Epithelial cell of esophagus (primary cell): Measurements from ENCODE around the gene ULK4.

Experiments
- DNase-seq: peaks from one replicate; pipeline ENCODE4 v3.0.0; 2010; ENCODE audit warnings: low read depth
- H3K4me3 ChIP-seq: 2 replicates; pipeline ENCODE4 v1.5.1; 2011; ENCODE audit warnings: mild to moderate bottlenecking, low read length, control low read depth
- TF ChIP-seq, protein P1 (sequence below): IDR thresholded peaks from 2 replicates; pipeline ENCODE4 v1.5.1; 2011; ENCODE audit warnings: low read depth, mild to moderate bottlenecking, low read length, control low read depth, inconsistent platforms; ENCODE audit not compliant: insufficient read depth; ENCODE audit errors: missing control alignments

The ULK4 gene

DNA sequence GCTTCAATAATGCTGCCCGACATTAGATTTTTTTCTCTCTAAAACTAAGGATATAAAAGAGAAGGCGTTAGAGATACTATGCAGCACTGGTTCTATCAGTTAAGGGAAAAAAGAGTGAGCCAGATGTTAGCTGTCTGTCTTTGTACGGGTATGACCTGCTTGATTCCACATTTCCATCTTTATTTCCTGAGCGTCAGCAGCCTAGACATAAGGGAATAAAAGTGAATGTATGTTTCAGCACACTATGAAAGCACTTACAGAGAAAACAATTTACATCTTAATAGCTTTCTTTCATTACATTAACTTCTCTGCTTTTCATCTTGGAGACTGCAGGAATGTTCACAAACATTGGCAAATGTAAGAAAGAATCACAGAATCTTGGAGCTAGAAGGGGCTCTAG, 443.3 kb downstream of the ULK4 start:
- TF ChIP-seq, protein P1, sequence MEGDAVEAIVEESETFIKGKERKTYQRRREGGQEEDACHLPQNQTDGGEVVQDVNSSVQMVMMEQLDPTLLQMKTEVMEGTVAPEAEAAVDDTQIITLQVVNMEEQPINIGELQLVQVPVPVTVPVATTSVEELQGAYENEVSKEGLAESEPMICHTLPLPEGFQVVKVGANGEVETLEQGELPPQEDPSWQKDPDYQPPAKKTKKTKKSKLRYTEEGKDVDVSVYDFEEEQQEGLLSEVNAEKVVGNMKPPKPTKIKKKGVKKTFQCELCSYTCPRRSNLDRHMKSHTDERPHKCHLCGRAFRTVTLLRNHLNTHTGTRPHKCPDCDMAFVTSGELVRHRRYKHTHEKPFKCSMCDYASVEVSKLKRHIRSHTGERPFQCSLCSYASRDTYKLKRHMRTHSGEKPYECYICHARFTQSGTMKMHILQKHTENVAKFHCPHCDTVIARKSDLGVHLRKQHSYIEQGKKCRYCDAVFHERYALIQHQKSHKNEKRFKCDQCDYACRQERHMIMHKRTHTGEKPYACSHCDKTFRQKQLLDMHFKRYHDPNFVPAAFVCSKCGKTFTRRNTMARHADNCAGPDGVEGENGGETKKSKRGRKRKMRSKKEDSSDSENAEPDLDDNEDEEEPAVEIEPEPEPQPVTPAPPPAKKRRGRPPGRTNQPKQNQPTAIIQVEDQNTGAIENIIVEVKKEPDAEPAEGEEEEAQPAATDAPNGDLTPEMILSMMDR = no peak
- no peak for DNase-seq

DNA sequence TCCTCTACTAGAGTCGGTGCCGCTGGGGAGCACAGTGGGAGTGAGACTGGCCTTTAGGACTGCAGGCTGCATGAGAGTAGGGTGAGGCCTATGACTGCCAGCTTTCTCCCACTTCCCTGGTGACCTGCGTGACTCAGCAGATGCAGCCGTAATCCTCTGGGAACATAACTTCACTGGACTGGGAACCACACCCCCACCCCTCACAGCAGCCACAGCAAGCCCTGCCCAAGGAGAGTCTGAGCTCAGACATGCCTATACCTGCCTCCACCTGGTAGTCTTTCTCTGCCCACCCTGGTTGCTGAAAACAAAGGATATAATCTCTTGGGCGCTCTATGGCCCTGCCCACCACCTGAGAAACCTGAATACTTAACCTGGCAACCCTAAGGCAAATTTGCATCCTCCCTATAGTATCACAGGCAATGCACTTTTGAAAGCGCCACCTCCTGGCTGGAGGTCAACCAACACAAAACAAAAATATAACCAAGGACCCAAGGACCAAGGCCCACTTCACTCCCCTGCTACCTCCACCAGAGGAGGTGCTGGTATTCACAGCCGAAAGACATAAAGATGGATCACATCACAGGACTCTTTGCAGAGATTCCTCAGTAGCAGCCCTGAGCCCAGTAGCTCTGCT, 453.7 kb downstream of the ULK4 start:
- TF ChIP-seq, protein P1 = peak; percentile 54
- H3K4me3 ChIP-seq = no peak overlapping the region
- peak; percentile 95 for DNase-seq

More for the DNA sequence above, 443.3 kb downstream of the ULK4 start:
- H3K4me3 ChIP-seq = no peak overlapping the region

DNA sequence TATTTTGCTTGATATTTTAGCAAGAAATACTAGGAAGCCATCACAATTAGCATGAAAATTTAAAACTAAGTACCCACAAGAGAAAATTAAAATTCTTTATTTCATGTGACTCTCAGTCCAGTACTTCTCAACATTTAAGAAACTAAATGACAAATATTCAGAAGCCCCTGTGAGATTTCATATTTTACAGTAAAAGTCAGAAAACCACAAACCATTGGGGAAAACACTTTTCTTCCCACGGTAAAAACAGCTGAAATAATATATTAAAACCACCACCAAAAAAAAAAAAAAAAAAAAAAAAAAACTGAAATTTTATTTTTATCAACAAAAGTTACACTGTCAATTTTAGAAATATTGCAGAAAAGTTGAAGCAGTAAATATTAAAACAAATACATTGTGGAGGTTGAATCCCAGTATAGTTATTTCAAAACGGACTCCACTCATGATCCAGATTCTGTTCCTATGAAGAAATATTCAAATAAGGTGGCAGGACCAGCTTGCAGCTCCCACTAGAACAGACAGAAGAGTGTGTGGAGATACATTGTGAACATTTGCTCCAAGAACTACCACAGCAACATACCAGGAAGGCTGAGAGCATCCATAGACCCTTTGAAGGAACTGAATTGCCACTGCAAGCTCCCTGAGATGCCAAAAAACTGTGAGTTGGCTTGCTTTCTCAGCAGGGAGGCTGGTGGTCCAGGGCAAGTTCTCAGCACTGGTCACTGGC, 454.4 kb downstream of the ULK4 start:
- no peak for DNase-seq
- no peak overlapping the region for H3K4me3 ChIP-seq
- TF ChIP-seq, protein P1 = no peak

DNA sequence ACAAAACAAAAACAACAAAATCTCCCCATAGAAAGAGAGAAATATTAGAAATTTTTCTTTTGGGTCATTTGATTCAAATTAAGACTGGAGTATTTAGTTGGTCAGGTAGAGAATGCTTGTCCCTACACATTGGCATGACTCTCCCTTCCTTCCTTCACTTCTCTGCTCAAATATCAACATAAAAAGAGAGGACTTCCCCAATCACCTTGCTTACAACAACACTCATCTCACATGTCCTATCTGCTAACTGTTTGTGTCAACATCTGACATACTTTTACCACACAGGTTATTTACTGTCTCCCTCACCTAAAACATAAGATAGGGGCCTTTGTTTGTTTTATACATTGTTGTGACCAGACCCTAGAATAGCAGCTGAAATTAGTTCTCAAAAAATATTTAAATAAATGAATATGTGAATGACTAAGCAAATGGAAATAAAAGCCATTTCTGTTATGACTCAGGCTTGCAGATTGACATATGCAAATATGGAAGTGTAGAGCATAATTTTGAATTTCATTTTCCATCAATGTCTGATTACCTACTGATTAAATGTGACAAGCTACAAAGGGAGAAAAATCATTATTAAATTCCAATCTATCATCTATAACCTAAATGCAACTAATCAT, 457.8 kb downstream of the ULK4 start:
- peak; percentile 35 for DNase-seq
- TF ChIP-seq, protein P1 = no peak
- H3K4me3 ChIP-seq = no peak overlapping the region

DNA sequence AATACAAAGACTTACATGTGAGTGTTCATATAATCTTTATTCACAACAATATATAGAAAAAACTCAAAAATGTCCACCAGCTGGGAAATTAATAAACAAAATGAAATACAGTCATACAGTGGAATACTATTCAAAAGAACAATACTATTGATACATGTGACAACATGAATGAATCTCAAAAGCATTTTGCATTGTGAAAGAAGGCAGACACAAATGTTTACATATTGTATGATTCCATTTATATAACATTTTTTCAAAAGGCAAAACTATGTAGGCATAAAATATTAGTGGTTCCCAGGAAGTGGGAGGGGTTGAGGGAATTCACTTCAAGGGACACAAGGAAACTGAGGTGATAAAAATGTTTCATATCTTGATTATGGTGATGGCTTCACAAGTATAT, 459.4 kb downstream of the ULK4 start:
- peak; percentile 74 for DNase-seq
- TF ChIP-seq, protein P1 = no peak

DNA sequence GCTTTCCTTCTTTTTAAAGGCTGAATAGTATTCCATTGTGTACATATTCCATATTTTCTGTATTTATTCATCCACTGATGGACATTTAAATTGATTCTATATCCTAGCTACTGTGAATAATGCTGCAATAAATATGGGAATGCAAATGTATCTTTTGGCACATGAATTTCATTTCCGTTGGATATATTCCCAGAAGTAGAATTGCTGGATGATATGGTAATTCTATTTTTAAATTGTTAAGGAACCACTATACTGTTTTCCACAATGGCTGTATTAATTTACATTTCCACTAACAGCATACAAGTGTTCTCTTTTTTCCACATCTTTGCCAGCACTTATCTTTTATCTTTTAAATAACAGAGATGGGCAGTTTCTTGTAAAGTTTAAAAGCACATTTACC, 459.9 kb downstream of the ULK4 start:
- TF ChIP-seq, protein P1 = no peak
- H3K4me3 ChIP-seq = no peak overlapping the region
- DNase-seq = no peak

More for the DNA sequence above, 459.4 kb downstream of the ULK4 start:
- no peak overlapping the region for H3K4me3 ChIP-seq
